ENCODE data around the gene DOCK2.
"Not testable (repeated sequence)": the region's sequence is repeated elsewhere in the genome, so short reads cannot be mapped to it uniquely, and the experiment has no call there.

The DOCK2 gene

DNA sequence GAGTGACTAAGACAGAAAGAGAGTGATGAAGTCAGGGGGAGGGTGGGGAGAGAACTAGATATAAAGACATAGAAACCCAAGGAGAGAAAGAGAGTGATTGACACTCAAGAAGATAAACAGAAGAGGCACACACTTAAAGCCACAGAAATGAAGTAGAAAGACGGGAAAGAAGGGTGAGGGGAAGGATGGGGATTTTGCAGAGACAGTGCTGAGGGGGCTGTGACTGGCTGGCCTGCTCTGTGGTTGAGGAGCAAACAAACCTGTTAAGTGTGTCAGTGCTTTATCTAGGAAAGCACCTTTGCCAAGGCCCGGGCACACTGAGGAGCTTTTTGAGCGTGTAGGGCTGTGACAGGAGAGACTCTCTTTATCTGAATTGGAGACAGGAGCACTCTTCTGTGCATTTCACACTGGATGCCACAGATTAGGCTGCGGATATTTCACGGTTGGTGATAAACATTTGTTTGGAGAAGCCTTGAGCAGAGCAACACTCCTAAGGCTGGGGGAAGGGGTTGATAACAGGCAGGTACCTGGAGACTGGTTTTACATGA is 109.1 kb downstream of the DOCK2 start:
- TF ChIP-seq CTCF (IDR thresholded peaks at IDR 0.05) (no peak), ZFX (IDR thresholded peaks at IDR 0.05; ENCODE audit: borderline replicate concordance) (no peak)
- no peak overlapping the region for H3K27ac ChIP-seq

DNA sequence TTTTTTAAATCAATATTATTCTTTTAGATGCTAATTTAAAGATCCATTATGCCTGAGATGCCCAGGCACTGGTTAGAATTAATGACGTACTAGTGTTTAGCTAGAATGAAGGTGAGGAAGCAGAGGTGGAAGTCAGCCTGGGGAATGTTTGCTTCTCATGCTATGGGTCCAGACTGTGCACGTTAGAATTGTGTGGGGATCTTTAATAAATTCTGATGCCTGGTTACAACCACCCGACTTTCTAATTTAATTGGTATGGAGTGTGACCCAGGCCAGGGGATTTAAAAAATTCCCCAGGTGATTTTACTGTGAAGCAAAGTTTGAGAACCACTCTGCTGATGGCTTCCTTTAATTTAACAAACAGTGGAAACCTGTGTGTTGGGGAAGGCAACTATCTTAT is 111.1 kb downstream of the DOCK2 start:
- no peak overlapping the region for H3K27ac ChIP-seq
- TF ChIP-seq CTCF (IDR thresholded peaks at IDR 0.05) (no peak), ZFX (IDR thresholded peaks at IDR 0.05; ENCODE audit: borderline replicate concordance) (no peak)

DNA sequence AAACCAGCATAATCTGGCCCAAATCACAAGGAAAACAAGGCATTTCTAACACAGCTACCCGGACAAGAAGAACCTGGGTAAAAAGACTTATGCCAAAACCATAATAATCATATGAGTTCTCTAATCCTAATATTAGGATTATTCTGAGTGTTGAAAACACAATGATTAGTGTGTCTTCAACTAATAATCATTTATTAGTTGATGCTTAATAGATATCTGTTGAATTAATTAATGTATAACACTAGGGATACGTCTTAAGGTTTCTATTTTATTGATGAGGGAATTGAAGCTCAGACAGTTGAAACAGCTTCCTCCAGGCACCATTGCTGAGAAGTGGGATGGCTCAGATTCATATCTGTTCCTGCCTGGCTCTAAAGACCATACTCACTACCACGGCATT is 112.2 kb downstream of the DOCK2 start:
- H3K27ac ChIP-seq: no peak overlapping the region
- TF ChIP-seq ZFX (IDR thresholded peaks at IDR 0.05; ENCODE audit: borderline replicate concordance) (no peak), CTCF (IDR thresholded peaks at IDR 0.05) (no peak)

DNA sequence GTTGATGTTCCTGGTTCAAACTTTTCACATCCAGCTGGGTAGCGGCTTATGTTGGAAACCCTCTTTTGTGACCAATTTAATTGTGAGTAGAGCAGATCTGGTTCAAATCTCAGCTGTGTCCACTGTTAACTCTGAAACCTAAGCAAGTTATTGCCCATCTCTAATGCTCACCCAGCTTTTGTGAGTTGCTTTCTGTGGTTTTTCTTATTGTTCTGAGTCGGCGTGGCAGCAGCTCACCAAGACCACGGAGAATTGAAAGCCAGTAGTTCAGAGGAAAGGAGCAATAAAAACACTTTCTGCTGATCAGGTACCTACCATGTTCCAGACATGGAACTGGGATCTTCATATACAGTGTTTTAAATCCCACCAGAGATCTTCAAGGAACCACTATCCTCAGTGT is 114.4 kb downstream of the DOCK2 start:
- TF ChIP-seq ZFX (IDR thresholded peaks at IDR 0.05; ENCODE audit: borderline replicate concordance) (no peak), CTCF (IDR thresholded peaks at IDR 0.05) (no peak)
- no peak overlapping the region for H3K27ac ChIP-seq

DNA sequence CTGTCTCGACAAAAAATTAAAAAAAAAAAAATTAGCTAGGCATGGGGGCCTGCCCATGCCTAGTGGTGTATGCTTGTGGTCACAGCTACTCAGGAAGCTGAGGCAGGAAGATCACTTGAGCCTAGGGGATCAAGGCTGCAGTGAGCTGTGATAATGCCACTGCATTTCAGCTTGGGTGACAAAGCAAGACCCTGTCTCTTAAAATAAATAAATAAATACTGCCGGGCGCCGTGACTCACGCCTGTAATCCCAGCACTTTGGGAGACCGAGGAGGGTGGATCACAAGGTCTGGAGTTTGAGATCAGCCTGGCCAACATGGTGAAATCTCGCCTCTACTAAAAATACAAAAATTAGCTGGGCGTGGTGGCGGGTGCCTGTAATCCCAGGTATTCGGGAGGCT is 115.5 kb downstream of the DOCK2 start:
- not testable (repeated sequence) for H3K27ac ChIP-seq

- TF ChIP-seq ZFX (IDR thresholded peaks at IDR 0.05; ENCODE audit: borderline replicate concordance) (no peak), CTCF (IDR thresholded peaks at IDR 0.05) (no peak)
- no peak overlapping the region for H3K27ac ChIP-seq
Observed at GRCh38 chr5:169753795-169754194, 116.7 kb downstream of the DOCK2 start.

DNA sequence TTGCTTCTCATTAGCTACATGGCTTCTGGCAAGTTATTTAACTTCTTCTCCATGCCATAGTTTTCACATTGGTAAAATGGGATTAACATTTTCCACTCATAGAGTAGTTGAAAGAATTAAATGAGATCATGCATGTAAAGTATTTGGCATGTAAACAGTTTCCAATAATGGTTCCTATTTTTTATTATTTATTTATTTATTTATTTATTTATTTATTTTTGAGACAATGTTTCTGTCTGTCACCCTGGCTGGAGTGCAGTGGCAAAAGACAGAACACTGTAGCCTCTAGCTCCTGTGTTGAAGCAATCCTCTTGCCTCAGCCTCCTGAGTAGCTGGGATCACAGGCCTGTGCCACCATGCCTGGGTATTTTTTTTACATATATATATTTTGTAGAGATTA is 117.7 kb downstream of the DOCK2 start:
- no peak overlapping the region for H3K27ac ChIP-seq
- TF ChIP-seq CTCF (IDR thresholded peaks at IDR 0.05) (no peak), ZFX (IDR thresholded peaks at IDR 0.05; ENCODE audit: borderline replicate concordance) (no peak)

GRCh38 chr5:169756071-169756765 is 119.1 kb downstream of the DOCK2 start:
- TF ChIP-seq CTCF (IDR thresholded peaks at IDR 0.05): no peak
- TF ChIP-seq ZFX (IDR thresholded peaks at IDR 0.05; ENCODE audit: borderline replicate concordance): no peak
- H3K27ac ChIP-seq: no peak overlapping the region
